GM18526 (cell line): Measurements from ENCODE around the gene CDH4.

Experiments used
- POLR2A ChIP-seq: IDR thresholded peaks from 3 replicates; pipeline ENCODE4 v1.6.1; 2011; ENCODE audit not compliant: insufficient read length; ENCODE audit errors: extremely low read depth

The CDH4 gene

GRCh38 chr20:61807471-61808160, 555.6 kb downstream of the CDH4 start:
- no peak for TF ChIP-seq POLR2A

GRCh38 chr20:61808447-61808846, 556.4 kb downstream of the CDH4 start:
- TF ChIP-seq POLR2A = no peak

DNA sequence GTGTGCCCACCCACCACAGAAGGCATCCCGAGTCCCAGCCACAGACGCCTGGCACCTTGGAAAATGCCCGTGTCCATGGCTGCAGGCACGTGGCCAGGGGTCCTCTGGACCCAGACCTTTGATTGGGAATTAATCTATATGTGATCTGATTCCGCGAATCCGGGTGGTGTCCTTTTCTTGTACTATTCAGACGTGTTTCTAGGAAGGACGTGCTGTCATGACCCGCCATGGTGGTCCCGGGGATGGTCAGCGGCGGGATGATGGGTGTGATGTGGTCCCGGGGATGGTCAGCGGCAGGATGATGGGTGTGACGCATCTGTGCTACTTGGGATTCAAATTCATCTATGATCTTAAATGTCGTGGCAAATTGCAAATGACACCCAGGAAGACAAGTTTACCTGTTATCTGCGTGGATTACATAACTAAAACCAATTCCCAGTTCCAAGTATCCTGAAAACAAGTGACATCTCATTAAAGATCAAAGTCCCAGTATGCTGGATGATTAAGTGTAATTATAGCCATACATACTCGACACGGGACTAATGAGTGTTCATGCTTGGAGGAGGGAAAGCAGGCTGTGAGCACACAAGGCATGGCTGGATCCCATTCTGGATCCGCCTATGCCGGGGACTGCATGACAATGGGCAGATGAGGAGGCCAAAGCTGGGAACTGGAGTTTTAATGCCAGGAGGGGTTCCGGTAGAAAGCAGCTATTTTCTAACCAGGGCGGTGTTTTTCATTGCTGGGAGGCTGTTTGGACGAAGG, 557.1 kb downstream of the CDH4 start:
- TF ChIP-seq POLR2A = no peak

DNA sequence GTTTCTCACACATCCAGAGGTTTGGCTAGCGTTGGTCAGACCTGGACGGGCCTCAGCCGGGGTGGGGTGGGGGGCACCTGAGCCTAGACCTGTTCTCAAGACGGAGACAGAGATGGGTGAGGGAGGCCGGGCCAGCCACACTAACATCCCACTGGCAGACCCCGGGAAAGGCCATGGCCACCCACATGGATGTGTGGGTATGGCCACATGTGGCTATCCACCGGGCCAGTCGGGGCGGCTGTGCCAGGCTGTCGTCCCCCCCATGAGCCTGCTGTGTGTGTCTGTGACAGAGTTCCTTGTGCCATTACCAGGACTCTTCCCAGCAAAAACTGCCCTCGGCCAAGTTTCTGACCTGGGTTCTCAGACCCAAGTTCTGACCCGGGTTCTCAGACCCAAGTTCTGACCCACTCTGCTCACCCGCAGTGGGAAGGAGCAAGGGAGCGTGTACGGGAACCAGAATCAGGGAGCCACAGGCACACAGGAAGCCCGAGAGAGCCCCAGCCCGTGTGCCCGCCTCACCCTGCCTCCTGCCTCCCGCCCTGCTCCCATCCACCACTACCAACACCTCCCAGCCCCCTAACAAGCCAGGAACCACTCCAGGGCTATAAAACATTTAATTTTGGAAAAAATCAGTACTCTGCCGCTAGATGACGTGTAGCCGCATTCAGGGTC, 558.1 kb downstream of the CDH4 start:
- no peak for TF ChIP-seq POLR2A

DNA sequence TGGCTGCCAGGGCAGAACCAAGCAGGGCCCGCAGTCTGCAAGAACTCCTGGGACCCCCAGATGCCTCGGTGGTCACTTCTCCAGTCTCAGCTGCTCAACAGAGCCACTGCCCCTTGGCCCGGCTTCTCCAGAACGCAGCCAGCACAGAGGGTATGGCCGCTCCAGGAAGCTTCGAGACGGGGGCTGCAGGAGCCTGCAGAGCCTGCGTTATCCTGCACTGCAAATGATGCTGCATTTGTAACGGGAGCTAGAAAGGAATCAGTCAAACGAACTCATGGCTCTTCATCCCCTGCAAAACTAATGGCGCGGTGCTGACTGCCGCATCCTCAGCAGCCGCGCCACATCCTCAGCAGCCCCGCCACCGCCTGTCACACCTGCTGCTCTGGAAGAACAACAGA, 558.7 kb downstream of the CDH4 start:
- no peak for TF ChIP-seq POLR2A

DNA sequence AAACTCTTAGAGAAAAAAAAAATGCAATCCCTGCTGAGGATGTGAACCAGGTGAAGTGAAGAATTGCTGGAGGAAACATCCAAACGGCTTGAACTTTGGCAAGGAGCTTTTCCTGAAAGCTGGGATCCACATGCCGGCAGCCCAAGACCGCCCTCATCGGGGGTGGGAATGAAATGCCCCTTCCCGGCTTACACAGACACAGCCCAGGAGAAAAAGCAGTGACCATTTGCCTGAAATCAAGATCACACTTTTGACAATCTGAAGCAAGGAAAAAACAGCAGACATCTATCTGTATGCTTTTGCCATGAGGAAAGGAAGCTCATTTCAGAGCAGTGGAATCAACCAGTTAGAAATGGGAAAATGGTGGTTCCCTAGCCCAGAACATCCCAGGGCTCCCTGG, 559.1 kb downstream of the CDH4 start:
- no peak for TF ChIP-seq POLR2A

- no peak for TF ChIP-seq POLR2A
Observed at GRCh38 chr20:61812121-61812844, 560.2 kb downstream of the CDH4 start.

DNA sequence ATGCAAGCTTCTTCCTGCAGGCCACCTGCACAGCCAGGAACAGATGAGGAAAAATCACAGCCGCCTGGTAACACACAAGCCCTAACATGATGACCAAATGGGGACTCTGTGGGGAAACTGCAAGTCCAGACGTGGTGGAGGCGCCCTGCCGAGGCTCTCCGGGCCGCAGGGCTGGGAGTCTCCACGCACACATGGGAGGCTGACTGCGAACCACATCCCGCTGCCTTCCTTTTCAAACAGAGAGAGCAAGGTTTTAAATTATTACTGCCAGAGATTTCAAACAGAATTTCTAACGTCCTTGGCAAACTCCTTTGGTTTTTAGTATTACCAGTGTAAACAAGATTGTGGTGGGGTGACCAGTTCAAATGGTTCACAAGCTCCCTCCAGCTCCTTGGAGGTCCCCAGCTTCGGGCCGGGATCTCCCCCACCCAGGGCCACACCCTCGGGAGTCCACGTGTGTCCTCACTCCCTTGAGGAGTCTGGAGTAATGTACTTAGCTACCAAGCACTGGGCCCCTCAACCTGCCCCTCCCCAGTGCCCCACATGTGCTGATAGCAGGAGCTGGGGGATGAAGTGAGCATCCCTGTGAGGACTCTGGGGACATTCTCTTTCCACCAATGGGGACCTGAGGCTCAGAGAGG, 560.9 kb downstream of the CDH4 start:
- no peak for TF ChIP-seq POLR2A

DNA sequence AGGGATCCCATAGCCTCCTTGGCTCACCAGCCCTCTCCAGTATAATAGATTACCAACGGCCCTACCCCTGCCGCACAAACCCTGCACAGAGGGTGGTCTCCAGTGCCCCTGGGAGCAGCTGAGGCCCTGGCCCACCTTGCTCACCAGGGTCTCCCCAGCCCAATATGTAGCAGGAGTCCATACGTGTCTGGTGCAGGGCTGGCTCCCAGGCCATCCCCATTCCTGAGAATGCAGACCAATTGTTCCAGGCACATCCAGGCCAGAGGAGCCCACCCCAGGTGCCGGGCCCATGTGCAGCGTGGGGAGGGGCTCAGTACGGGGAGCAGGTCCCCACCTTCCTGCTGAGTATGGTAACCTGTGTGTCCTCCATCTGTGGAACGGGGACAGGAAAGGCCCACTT, 561.7 kb downstream of the CDH4 start:
- TF ChIP-seq POLR2A = no peak

- no peak for TF ChIP-seq POLR2A
Observed at GRCh38 chr20:61814244-61814643, 562.2 kb downstream of the CDH4 start.

- TF ChIP-seq POLR2A = no peak
Observed at GRCh38 chr20:61814726-61815125, 562.7 kb downstream of the CDH4 start.

- no peak for TF ChIP-seq POLR2A
Observed at GRCh38 chr20:61815176-61815575, 563.1 kb downstream of the CDH4 start.

- TF ChIP-seq POLR2A = no peak
Observed at GRCh38 chr20:61815678-61816077, 563.6 kb downstream of the CDH4 start.

- TF ChIP-seq POLR2A = no peak
Observed at GRCh38 chr20:61816606-61817460, 564.8 kb downstream of the CDH4 start.
